GM19023 (cell line): ENCODE data around the gene LTBP2.

Experiments used
- ATAC-seq: cut with Tn5 transposase; IDR thresholded peaks from one replicate; pipeline ENCODE4 v1.9.1; 2021; ENCODE audit warnings: mild to moderate bottlenecking, moderate library complexity; ENCODE audit not compliant: unreplicated experiment

The LTBP2 gene

GRCh38 chr14:74593241-74593953, 18.6 kb downstream of the LTBP2 start:
- no peak for ATAC-seq

GRCh38 chr14:74592476-74593201, 19.4 kb downstream of the LTBP2 start:
- ATAC-seq = no peak

- no peak for ATAC-seq
Observed at GRCh38 chr14:74591899-74592298, 20.1 kb downstream of the LTBP2 start.

GRCh38 chr14:74591394-74591793, 20.6 kb downstream of the LTBP2 start:
- ATAC-seq = no peak

- ATAC-seq = no peak
Observed at GRCh38 chr14:74589291-74589879, 22.7 kb downstream of the LTBP2 start.

GRCh38 chr14:74587363-74587707, 24.7 kb downstream of the LTBP2 start:
- no peak for ATAC-seq

GRCh38 chr14:74586681-74587362, 25.2 kb downstream of the LTBP2 start:
- no peak for ATAC-seq

GRCh38 chr14:74585406-74586335, 26.4 kb downstream of the LTBP2 start:
- ATAC-seq = no peak

GRCh38 chr14:74584951-74585350, 27.1 kb downstream of the LTBP2 start:
- ATAC-seq = no peak

GRCh38 chr14:74583689-74584434, 28.2 kb downstream of the LTBP2 start:
- no peak for ATAC-seq

GRCh38 chr14:74582910-74583581, 29.0 kb downstream of the LTBP2 start:
- no peak for ATAC-seq

- no peak for ATAC-seq
Observed at GRCh38 chr14:74580275-74580672, 31.8 kb downstream of the LTBP2 start.

GRCh38 chr14:74579447-74580274, 32.4 kb downstream of the LTBP2 start:
- ATAC-seq = no peak

- no peak for ATAC-seq
Observed at GRCh38 chr14:74578479-74578878, 33.6 kb downstream of the LTBP2 start.

- ATAC-seq = no peak
Observed at GRCh38 chr14:74577948-74578275, 34.1 kb downstream of the LTBP2 start.

GRCh38 chr14:74577247-74577947, 34.6 kb downstream of the LTBP2 start:
- ATAC-seq = no peak

- no peak for ATAC-seq
Observed at GRCh38 chr14:74575936-74576335, 36.1 kb downstream of the LTBP2 start.

GRCh38 chr14:74575507-74575906, 36.5 kb downstream of the LTBP2 start:
- ATAC-seq = no peak
